SK-N-SH treated with all-trans-retinoic acid at 6 μM for 48 hours (cell line): ENCODE measurements around the gene LYRM4.

Source experiments
- ATAC-seq: fragments of 200-7000 bp; cut with Tn5 transposase; 3 replicates; pipeline ENCODE4 v1.9.1; 2020; ENCODE audit warnings: mild to moderate bottlenecking, moderate library complexity
- ARNTL ChIP-seq: fragments of 450-650 bp; formaldehyde crosslinking; IDR thresholded peaks from 2 replicates; pipeline ENCODE4 v1.5.0; 2020; ENCODE audit warnings: low read depth, mild to moderate bottlenecking, moderate library complexity, borderline replicate concordance
- BACH2 ChIP-seq: fragments of 250-450 bp; sonication (Bioruptor Pico); IDR thresholded peaks from 2 replicates; pipeline ENCODE4 v1.9.0; 2021; ENCODE audit warnings: mild to moderate bottlenecking, borderline replicate concordance
- CREB5 ChIP-seq: fragments of 250-450 bp; sonication (Bioruptor Pico); IDR thresholded peaks from 2 replicates; pipeline ENCODE4 v1.5.1; 2020; ENCODE audit warnings: low read depth, mild to moderate bottlenecking, moderate library complexity
- CSDC2 ChIP-seq: fragments of 250-450 bp; sonication (Bioruptor Pico); IDR thresholded peaks from 2 replicates; pipeline ENCODE4 v1.5.0; 2020; ENCODE audit warnings: mild to moderate bottlenecking, moderate library complexity
- CSRNP3 ChIP-seq: fragments of 250-450 bp; sonication (Bioruptor Pico); IDR thresholded peaks from 2 replicates; pipeline ENCODE4 v1.5.1; 2021; ENCODE audit warnings: mild to moderate bottlenecking, moderate library complexity
- ESRRG ChIP-seq: fragments of 250-450 bp; sonication (Bioruptor Pico); IDR thresholded peaks from 2 replicates; pipeline ENCODE4 v1.6.1; 2021; ENCODE audit warnings: mild to moderate bottlenecking
- GLIS3 ChIP-seq: fragments of 250-450 bp; sonication (Bioruptor Pico); IDR thresholded peaks from 2 replicates; pipeline ENCODE4 v1.5.0; 2020; ENCODE audit warnings: mild to moderate bottlenecking, moderate library complexity
- ISL1 ChIP-seq: fragments of 250-450 bp; sonication (Bioruptor Pico); IDR thresholded peaks from 2 replicates; pipeline ENCODE4 v2.1.2; 2022; ENCODE audit warnings: mild to moderate bottlenecking, moderate library complexity
- OSR1 ChIP-seq: fragments of 250-450 bp; sonication (Bioruptor Pico); IDR thresholded peaks from 2 replicates; pipeline ENCODE4 v1.8.0; 2022; ENCODE audit warnings: moderate library complexity, mild to moderate bottlenecking, inconsistent platforms
- PATZ1 ChIP-seq: fragments of 250-450 bp; sonication (Bioruptor Pico); IDR thresholded peaks from 2 replicates; pipeline ENCODE4 v1.8.0; 2020; ENCODE audit warnings: mild to moderate bottlenecking, moderate library complexity, borderline replicate concordance
- POU6F1 ChIP-seq: fragments of 250-450 bp; sonication (Bioruptor Pico); IDR thresholded peaks from 2 replicates; pipeline ENCODE4 v1.8.0; 2021; ENCODE audit warnings: low read depth, mild to moderate bottlenecking, moderate library complexity, borderline replicate concordance
- SNAI2 ChIP-seq: fragments of 250-450 bp; sonication (Bioruptor Pico); IDR thresholded peaks from 2 replicates; pipeline ENCODE4 v1.5.0; 2020; ENCODE audit warnings: mild to moderate bottlenecking, moderate library complexity
- TCF4 ChIP-seq: fragments of 250-450 bp; sonication (Bioruptor Pico); IDR thresholded peaks from 2 replicates; pipeline ENCODE4 v1.8.0; 2021; ENCODE audit warnings: mild to moderate bottlenecking, moderate library complexity, borderline replicate concordance
- TOX ChIP-seq: fragments of 250-450 bp; sonication (Bioruptor Pico); IDR thresholded peaks from 2 replicates; pipeline ENCODE4 v1.8.0; 2021; ENCODE audit warnings: mild to moderate bottlenecking, moderate library complexity, borderline replicate concordance
- TSHZ2 ChIP-seq: fragments of 250-450 bp; sonication (Bioruptor Pico); IDR thresholded peaks from 2 replicates; pipeline ENCODE4 v1.5.0; 2020; ENCODE audit warnings: mild to moderate bottlenecking, moderate library complexity
- ZC3H10 ChIP-seq: fragments of 250-450 bp; sonication (Bioruptor Pico); IDR thresholded peaks from 2 replicates; pipeline ENCODE4 v1.5.1; 2021; ENCODE audit warnings: mild to moderate bottlenecking, moderate library complexity
- ZFP3 ChIP-seq: fragments of 250-450 bp; sonication (Bioruptor Pico); IDR thresholded peaks from 2 replicates; pipeline ENCODE4 v1.5.0; 2020; ENCODE audit warnings: mild to moderate bottlenecking, moderate library complexity
- ZFP30 ChIP-seq: fragments of 450-650 bp; formaldehyde crosslinking; IDR thresholded peaks from 2 replicates; pipeline ENCODE4 v1.5.0; 2022; ENCODE audit warnings: mild to moderate bottlenecking, moderate library complexity
- ZNF565 ChIP-seq: fragments of 450-650 bp; formaldehyde crosslinking; conservative IDR thresholded peaks from 2 replicates; pipeline ENCODE4 v1.5.0; 2020; ENCODE audit warnings: low read depth, mild to moderate bottlenecking, moderate library complexity
- ZNF70 ChIP-seq: fragments of 450-650 bp; formaldehyde crosslinking; IDR thresholded peaks from 2 replicates; pipeline ENCODE4 v1.5.0; 2020; ENCODE audit warnings: mild to moderate bottlenecking, moderate library complexity
- ZNF8 ChIP-seq: fragments of 450-650 bp; formaldehyde crosslinking; IDR thresholded peaks from 2 replicates; pipeline ENCODE4 v1.5.0; 2020; ENCODE audit warnings: mild to moderate bottlenecking, moderate library complexity

Gene LYRM4

GRCh38 chr6:5294392-5295211 lies 33.9 kb upstream of the LYRM4 start:
- TF ChIP-seq TSHZ2 (CRISPR knock-in tag), result no peak
- TF ChIP-seq ZNF565 (CRISPR knock-in tag), result no peak
- no peak for TF ChIP-seq ARNTL
- TF ChIP-seq POU6F1 (CRISPR knock-in tag), result no peak
- TF ChIP-seq ZFP3 (CRISPR knock-in tag), result no peak
- no peak for TF ChIP-seq TOX (CRISPR knock-in tag)
- TF ChIP-seq OSR1, result no peak
- TF ChIP-seq CSRNP3 (CRISPR knock-in tag), result no peak
- no peak for TF ChIP-seq ESRRG (CRISPR knock-in tag)
- TF ChIP-seq ZNF8 (CRISPR knock-in tag), result no peak
- TF ChIP-seq, all 23 proteins: peak for 0
- ATAC-seq, result no peak

GRCh38 chr6:5293692-5294091 lies 32.9 kb upstream of the LYRM4 start:
- no peak for ATAC-seq
- TF ChIP-seq GLIS3 (CRISPR knock-in tag), result no peak
- no peak for TF ChIP-seq ZFP30 (CRISPR knock-in tag)
- TF ChIP-seq ZNF8 (CRISPR knock-in tag), result no peak
- no peak for TF ChIP-seq ZNF565 (CRISPR knock-in tag)
- TF ChIP-seq ISL1 (CRISPR knock-in tag), result no peak

- ATAC-seq, result peak; percentile 48; the same call in 2 of the 3 replicates
Observed at GRCh38 chr6:5292154-5292553, 31.4 kb upstream of the LYRM4 start.

GRCh38 chr6:5290500-5290899 lies 29.8 kb upstream of the LYRM4 start:
- ATAC-seq, result no peak

More at GRCh38 chr6:5292154-5292553, 31.4 kb upstream of the LYRM4 start:
- TF ChIP-seq ZFP30 (CRISPR knock-in tag) (no peak), ISL1 (CRISPR knock-in tag) (0 out of 2 replicates have a peak, but pooled peaks have one; percentile 14), BACH2 (CRISPR knock-in tag) (no peak), CREB5 (no peak), OSR1 (no peak)

More at GRCh38 chr6:5290500-5290899, 29.8 kb upstream of the LYRM4 start:
- no peak for TF ChIP-seq GLIS3 (CRISPR knock-in tag)
- TF ChIP-seq ZNF70 (CRISPR knock-in tag), result no peak
- TF ChIP-seq SNAI2, result no peak
- TF ChIP-seq PATZ1, result no peak
- no peak for TF ChIP-seq TCF4 (CRISPR knock-in tag)
- no peak for TF ChIP-seq ZNF8 (CRISPR knock-in tag)
- TF ChIP-seq OSR1, result no peak
- TF ChIP-seq BACH2 (CRISPR knock-in tag), result no peak
- no peak for TF ChIP-seq ZC3H10 (CRISPR knock-in tag)
- no peak for TF ChIP-seq ZFP3 (CRISPR knock-in tag)
- TF ChIP-seq CSRNP3 (CRISPR knock-in tag), result no peak
- TF ChIP-seq POU6F1 (CRISPR knock-in tag), result no peak
- TF ChIP-seq ARNTL, result no peak
- no peak for TF ChIP-seq CSDC2 (CRISPR knock-in tag)
